HepG2 (cell line): ENCODE results near the gene CD3G. TPM values are rescaled to one million over a fixed set of nuclear protein-coding genes. Genes with fewer than 3 reads are reported as not detected.

Experiments
- ATAC-seq: fragments of 200-7000 bp; cut with Tn5 transposase; 3 replicates; pipeline ENCODE4 v1.9.1; 2020; ENCODE audit warnings: mild to moderate bottlenecking, moderate library complexity
- BruUV-seq: library from RNA; stranded (reverse); fragments of 400-500 nt; replicated peaks from 2 replicates; lab custom pipeline; 2021; lab: Mats Ljungman, UMichigan
- CTCF ChIA-PET: fragments of 300-600 bp; formaldehyde crosslinking; extraction: SDS; loops from one replicate; lab custom pipeline; 2021; ENCODE audit warnings: low total read pairs, inconsistent platforms, low intra/inter-chr PET ratio; lab: Yijun Ruan, JAX
- POLR2A ChIA-PET: fragments of 350-600 bp; sonication (Branson Sonifier 250); formaldehyde crosslinking; loops from one replicate; lab custom pipeline; 2020; ENCODE audit warnings: antibody characterized with exemption, inconsistent platforms; lab: Yijun Ruan, JAX
- DNase-seq: peaks from one replicate; pipeline ENCODE4 v3.0.0-alpha.2; 2015; ENCODE audit warnings: low spot score
- FAIRE-seq: peaks from 3 replicates; lab custom pipeline; 2011; peaks lifted over from hg19 to GRCh38; lab: Jason Lieb, UNC
- H2AFZ ChIP-seq: one replicate; pipeline ENCODE4 v1.6.1; 2011; ENCODE audit warnings: low read length, inconsistent platforms
- H3K27ac ChIP-seq: fragments of 300-600 bp; 3 replicates; pipeline ENCODE4 v1.8.0; 2011; ENCODE audit warnings: mixed run types, mild to moderate bottlenecking, mixed read lengths, low read length, inconsistent platforms; ENCODE audit not compliant: insufficient read depth; ENCODE audit errors: extremely low read length
- H3K27me3 ChIP-seq, 2 experiments: fragments of 200-600 bp in 1 of 2; 2 replicates in 1 of 2; 3 replicates in 1 of 2; pipeline versions ENCODE4 v1.6.0 to v1.8.0; 2011; ENCODE audit warnings: low read length in 2 of 2, mild to moderate bottlenecking in 2 of 2, moderate library complexity in 2 of 2, inconsistent platforms in 1 of 2; ENCODE audit not compliant: insufficient read depth in 2 of 2, control insufficient read depth in 1 of 2
- H3K36me3 ChIP-seq, 2 experiments: fragments of 200-600 bp in 1 of 2; replicated peaks in 1 of 2; 2 replicates in 1 of 2; 3 replicates in 1 of 2; pipeline versions ENCODE4 v1.5.1 to v1.8.0; 2011; ENCODE audit warnings: low read length in 2 of 2, inconsistent platforms in 1 of 2; ENCODE audit not compliant: insufficient read depth in 2 of 2, control insufficient read depth in 1 of 2
- H3K4me1 ChIP-seq: 2 replicates; pipeline ENCODE4 v1.5.1; 2012; ENCODE audit warnings: low read length, inconsistent platforms; ENCODE audit not compliant: insufficient read depth
- H3K4me2 ChIP-seq: 2 replicates; pipeline ENCODE4 v1.6.0; 2011; ENCODE audit warnings: low read depth, low read length, inconsistent platforms
- H3K4me3 ChIP-seq, 3 experiments: fragments of 200-600 bp in 1 of 3; sonication (generic), shearing (Covaris generic) in 1 of 3; replicated peaks in 1 of 3; 2 replicates each; pipeline ENCODE4 v1.5.1; 2011 to 2016; ENCODE audit warnings: low read length in 3 of 3, inconsistent platforms in 2 of 3, low read depth in 2 of 3, mild to moderate bottlenecking in 2 of 3, control low read depth in 1 of 3, mixed read lengths in 1 of 3; ENCODE audit not compliant: insufficient read depth in 1 of 3
- H3K79me2 ChIP-seq: one replicate; pipeline ENCODE4 v1.6.1; 2011; ENCODE audit warnings: low read length, inconsistent platforms; ENCODE audit not compliant: insufficient read depth
- H3K9ac ChIP-seq: 2 replicates; pipeline ENCODE4 v1.6.0; 2011; ENCODE audit warnings: mild to moderate bottlenecking, low read depth, low read length, inconsistent platforms; ENCODE audit not compliant: insufficient read depth
- H3K9me3 ChIP-seq: 2 replicates; pipeline ENCODE4 v1.5.1; 2012; ENCODE audit warnings: mild to moderate bottlenecking, low read length
- H4K20me1 ChIP-seq: 2 replicates; pipeline ENCODE4 v1.6.0; 2011; ENCODE audit warnings: inconsistent platforms, mild to moderate bottlenecking, low read length, moderate library complexity; ENCODE audit not compliant: insufficient read depth
- DPF2 ChIP-seq: sonication (generic); formaldehyde crosslinking; IDR thresholded peaks from 2 replicates; pipeline ENCODE4 v1.4.0; 2020; ENCODE audit warnings: mild to moderate bottlenecking, low read depth, missing genetic modification reagents, borderline replicate concordance
- RFX3 ChIP-seq: IDR thresholded peaks from 2 replicates; pipeline ENCODE4 v1.6.1; 2016; ENCODE audit warnings: missing biosample characterization, missing genetic modification reagents
- STAT5B ChIP-seq: sonication (generic); formaldehyde crosslinking; IDR thresholded peaks from 2 replicates; pipeline ENCODE4 v1.4.0; 2020; ENCODE audit warnings: missing genetic modification reagents
- ZBTB42 ChIP-seq: sonication (generic); formaldehyde crosslinking; IDR thresholded peaks from 2 replicates; pipeline ENCODE4 v1.5.0; 2020; ENCODE audit warnings: mild to moderate bottlenecking, missing genetic modification reagents
- ZNF205 ChIP-seq: IDR thresholded peaks from 2 replicates; pipeline ENCODE4 v1.6.1; 2018; ENCODE audit warnings: missing biosample characterization, missing genetic modification reagents
- ZNF558 ChIP-seq: sonication (generic); formaldehyde crosslinking; IDR thresholded peaks from 2 replicates; pipeline ENCODE4 v1.9.0; 2022; ENCODE audit warnings: mild to moderate bottlenecking, missing genetic modification reagents, borderline replicate concordance
- ZNF629 ChIP-seq: sonication (generic); formaldehyde crosslinking; conservative IDR thresholded peaks from 2 replicates; pipeline ENCODE4 v1.5.0; 2020; ENCODE audit warnings: missing genetic modification reagents
- WGBS: methylation state at CpG from one replicate; pipeline ENCODE4 v1.1.6; 2017; ENCODE audit warnings: low lambda C conversion rate; 5-methylcytosine and 5-hydroxymethylcytosine counted together
- in situ Hi-C: cut with HindIII; loops from 2 replicates; pipeline ENCODE4 v1.10.0; 2017; ENCODE audit warnings: low pct_unique_long_range_greater_than_20kb; ENCODE audit not compliant: extremely low pct_ligation_motif_present
- intact Hi-C: fragments of 100-400 bp; cut with micrococcal nuclease; formaldehyde crosslinking; loops from one replicate; pipeline ENCODE4 v1.10.0; 2022; ENCODE audit not compliant: unreplicated experiment
- polyA plus RNA-seq, 8 experiments: library from polyadenylated mRNA; depleted of rRNA in 3 of 8; stranded (reverse) in 7 of 8; unstranded in 1 of 8; fragments of >200 nt; fragmentation: Illumina TruSeq in 4 of 8; extraction: Trizol in 4 of 8; gene quantifications; 2 replicates each; pipeline versions ENCODE4 v1.2.1 to v1.2.3, GENCODE V29; 2011 to 2016; ENCODE audit warnings: low read depth in 4 of 8, missing spikeins in 1 of 8, mixed read lengths in 1 of 8; ENCODE audit not compliant: insufficient read depth in 1 of 8
- total RNA-seq, 5 experiments: library from RNA; depleted of rRNA; stranded (reverse); fragments of >200 nt; fragmentation: Illumina TruSeq; extraction: Trizol; gene quantifications; 2 replicates each; pipeline ENCODE4 v1.2.3, GENCODE V29; 2016; ENCODE audit warnings: low read depth in 1 of 5
- TF ChIP-seq, protein P1 (sequence below): sonication (generic); formaldehyde crosslinking; IDR thresholded peaks from 2 replicates; pipeline ENCODE4 v1.5.1; 2020; ENCODE audit warnings: missing genetic modification reagents, mild to moderate bottlenecking, borderline replicate concordance
- TF ChIP-seq, protein P2 (sequence below): sonication (generic); formaldehyde crosslinking; IDR thresholded peaks from 2 replicates; pipeline ENCODE4 v1.5.1; 2020; ENCODE audit warnings: missing genetic modification reagents, mild to moderate bottlenecking, borderline replicate concordance

Gene CD3G
- total and polyA plus RNA-seq, 2 of the 13 experiments (the other 11 are each of a cell fraction or from before 2014, with no cell fraction given), result not detected

DNA sequence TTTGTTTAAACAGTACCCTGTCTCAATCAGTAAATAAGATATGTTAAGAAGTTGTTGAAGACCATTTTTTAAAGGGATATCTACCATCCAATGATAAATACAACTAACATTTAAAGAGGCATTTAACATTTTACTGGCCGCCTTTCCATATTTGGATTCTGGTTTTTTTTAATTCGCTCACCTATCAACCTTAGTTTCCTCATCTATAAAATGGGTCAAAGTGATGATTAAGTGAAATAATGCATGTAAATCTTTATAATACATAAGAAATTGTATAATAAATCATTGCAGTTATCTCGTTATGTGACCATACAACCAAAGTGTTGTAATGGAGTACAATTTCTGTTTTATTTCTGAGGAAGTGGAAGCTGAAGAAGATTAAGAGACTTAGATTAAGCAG is 39.5 kb downstream of the CD3G start:
- BruUV-seq, result no TSS peak
- CTCF ChIA-PET, result no interaction called here

DNA sequence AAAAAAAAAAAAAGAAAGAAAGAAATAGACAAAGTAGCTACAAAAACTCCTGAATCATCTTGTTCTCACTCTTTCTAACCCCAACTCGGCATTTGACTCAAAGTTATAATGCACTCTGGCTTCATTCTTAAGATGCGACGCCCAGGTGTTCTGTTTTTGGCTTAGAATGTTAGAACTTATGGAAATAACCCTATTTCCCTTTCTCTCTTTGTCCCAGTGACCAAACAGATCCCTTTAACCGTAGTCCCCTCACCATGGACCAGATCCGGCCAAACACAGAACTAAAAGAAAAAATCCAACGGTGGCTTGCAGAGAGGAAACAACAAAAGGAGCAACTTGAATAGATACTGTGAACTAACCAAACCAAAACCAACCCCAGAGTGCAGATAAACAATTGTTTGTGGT is 52.0 kb downstream of the CD3G start:
- H3K27ac ChIP-seq, result no peak overlapping the region
- H3K27me3 ChIP-seq, result no peaks in the 10 kb centered on the region; a peak in 1 of 5 replicates
- no peaks in the 10 kb centered on the region for H3K9me3 ChIP-seq
- CTCF ChIA-PET, result no interaction called here
- no peak overlapping the region for H3K9ac ChIP-seq
- H3K36me3 ChIP-seq, result peaks cover 10 to 36% of the 10 kb centered on the region in 2 experiments; a peak in 4 of 5 replicates
- intact Hi-C loops (no loop called here), in situ Hi-C loops (no loop called here)
- H3K4me1 ChIP-seq, result peaks cover 14% of the 10 kb centered on the region
- WGBS, result 93% methylated on average over 6 of the region's 6 CpGs
- FAIRE-seq, result no peak
- H2AFZ ChIP-seq, result no peak overlapping the region
- no peaks in the 10 kb centered on the region for H3K79me2 ChIP-seq
- H3K4me2 ChIP-seq, result no peak overlapping the region
- no peak overlapping the region for H3K4me3 ChIP-seq
- no peak for ATAC-seq
- no TSS peak for BruUV-seq
- DNase-seq, result no peak
- no peaks in the 10 kb centered on the region for H4K20me1 ChIP-seq
- TF ChIP-seq, protein P1, sequence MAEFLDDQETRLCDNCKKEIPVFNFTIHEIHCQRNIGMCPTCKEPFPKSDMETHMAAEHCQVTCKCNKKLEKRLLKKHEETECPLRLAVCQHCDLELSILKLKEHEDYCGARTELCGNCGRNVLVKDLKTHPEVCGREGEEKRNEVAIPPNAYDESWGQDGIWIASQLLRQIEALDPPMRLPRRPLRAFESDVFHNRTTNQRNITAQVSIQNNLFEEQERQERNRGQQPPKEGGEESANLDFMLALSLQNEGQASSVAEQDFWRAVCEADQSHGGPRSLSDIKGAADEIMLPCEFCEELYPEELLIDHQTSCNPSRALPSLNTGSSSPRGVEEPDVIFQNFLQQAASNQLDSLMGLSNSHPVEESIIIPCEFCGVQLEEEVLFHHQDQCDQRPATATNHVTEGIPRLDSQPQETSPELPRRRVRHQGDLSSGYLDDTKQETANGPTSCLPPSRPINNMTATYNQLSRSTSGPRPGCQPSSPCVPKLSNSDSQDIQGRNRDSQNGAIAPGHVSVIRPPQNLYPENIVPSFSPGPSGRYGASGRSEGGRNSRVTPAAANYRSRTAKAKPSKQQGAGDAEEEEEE (CRISPR knock-in tag), result no peak
- TF ChIP-seq STAT5B (CRISPR knock-in tag), result no peak
- TF ChIP-seq ZNF558, result no peak
- TF ChIP-seq, protein P2, sequence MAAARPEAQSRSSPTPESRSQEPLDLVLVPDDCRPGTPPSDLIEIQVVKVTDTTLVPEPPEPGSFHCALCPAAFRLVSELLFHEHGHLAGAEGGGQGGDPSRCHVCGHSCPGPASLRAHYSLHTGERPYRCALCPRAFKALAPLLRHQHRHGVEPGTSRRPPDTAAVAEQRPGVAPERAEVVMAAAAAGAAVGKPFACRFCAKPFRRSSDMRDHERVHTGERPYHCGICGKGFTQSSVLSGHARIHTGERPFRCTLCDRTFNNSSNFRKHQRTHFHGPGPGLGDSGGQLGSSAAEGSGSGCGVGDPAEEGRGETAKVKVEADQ (CRISPR knock-in tag), result no peak
- TF ChIP-seq DPF2 (CRISPR knock-in tag), result no peak
- TF ChIP-seq ZBTB42, result no peak
- TF ChIP-seq ZNF205 (CRISPR knock-in tag), result no peak
- TF ChIP-seq, all 625 proteins: peak for 0
- POLR2A ChIA-PET, result no interaction called here

More for the DNA sequence above, 39.5 kb downstream of the CD3G start:
- Histone ChIP-seq H2AFZ (no peak overlapping the region), H3K79me2 (no peaks in the 10 kb centered on the region), H4K20me1 (no peaks in the 10 kb centered on the region), H3K4me3 (no peak overlapping the region), H3K4me2 (no peak overlapping the region), H3K27me3 (no peaks in the 10 kb centered on the region), H3K4me1 (no peaks in the 10 kb centered on the region), H3K36me3 (peaks cover 27 to 83% of the 10 kb centered on the region in 2 experiments), H3K9ac (no peak overlapping the region), H3K9me3 (no peaks in the 10 kb centered on the region), H3K27ac (no peak overlapping the region)
- FAIRE-seq, result no peak
- intact Hi-C loops, result no loop called here
- no peak for ATAC-seq
- POLR2A ChIA-PET, result no interaction called here
- TF ChIP-seq RFX3 (CRISPR knock-in tag) (no peak), ZNF629 (CRISPR knock-in tag) (peak; percentile 30; the same call in 1 of the 2 replicates)
- WGBS, result 95% methylated on average over 3 of the region's 3 CpGs
- DNase-seq, result no peak
- in situ Hi-C loops, result loop anchor here (10.0 kb wide), 1 partner anchor 111 kb away; no protein-coding TSS in a partner anchor
